HEK293 (cell line): ENCODE results near the gene TPRA1.

Experiments
- BCL11A ChIP-seq: fragments of 450-650 bp; formaldehyde crosslinking; IDR thresholded peaks from 2 replicates; pipeline ENCODE4 v1.5.1; 2016; ENCODE audit warnings: low read depth, missing biosample characterization, missing genetic modification characterization
- TF ChIP-seq, protein P1 (sequence below): fragments of 450-650 bp; formaldehyde crosslinking; IDR thresholded peaks from 2 replicates; pipeline ENCODE4 v1.5.1; 2016; ENCODE audit warnings: missing biosample characterization, missing genetic modification characterization
- TF ChIP-seq, protein P2 (sequence below): fragments of 450-650 bp; formaldehyde crosslinking; IDR thresholded peaks from 2 replicates; pipeline ENCODE4 v1.5.1; 2016; ENCODE audit warnings: missing biosample characterization, missing genetic modification characterization
- TF ChIP-seq, protein P3 (sequence below): fragments of 450-650 bp; formaldehyde crosslinking; IDR thresholded peaks from 2 replicates; pipeline ENCODE4 v1.5.1; 2016; ENCODE audit warnings: missing biosample characterization, missing genetic modification characterization

DNA sequence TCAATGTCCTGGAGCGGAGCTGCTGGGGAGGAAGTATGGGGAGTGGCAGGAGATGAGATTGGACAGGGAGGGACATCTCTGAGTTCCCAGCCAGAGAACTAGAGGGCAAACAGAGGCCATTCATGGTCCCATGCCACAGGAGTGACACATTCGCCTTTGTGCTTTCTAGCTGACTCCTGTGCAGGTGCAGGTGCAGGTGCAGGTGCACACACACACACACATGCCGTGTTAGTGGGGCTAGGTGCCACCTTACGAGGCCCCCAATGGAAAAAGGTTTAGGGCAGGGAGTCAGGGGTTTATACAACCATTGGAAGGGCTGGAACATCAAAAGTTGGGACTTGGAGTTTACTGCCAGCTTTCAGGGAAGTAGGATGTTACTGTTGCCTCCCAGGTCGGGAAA, 52.0 kb downstream of the TPRA1 start:
- TF ChIP-seq BCL11A (tag by site-specific recombination): no peak
- TF ChIP-seq, protein P1, sequence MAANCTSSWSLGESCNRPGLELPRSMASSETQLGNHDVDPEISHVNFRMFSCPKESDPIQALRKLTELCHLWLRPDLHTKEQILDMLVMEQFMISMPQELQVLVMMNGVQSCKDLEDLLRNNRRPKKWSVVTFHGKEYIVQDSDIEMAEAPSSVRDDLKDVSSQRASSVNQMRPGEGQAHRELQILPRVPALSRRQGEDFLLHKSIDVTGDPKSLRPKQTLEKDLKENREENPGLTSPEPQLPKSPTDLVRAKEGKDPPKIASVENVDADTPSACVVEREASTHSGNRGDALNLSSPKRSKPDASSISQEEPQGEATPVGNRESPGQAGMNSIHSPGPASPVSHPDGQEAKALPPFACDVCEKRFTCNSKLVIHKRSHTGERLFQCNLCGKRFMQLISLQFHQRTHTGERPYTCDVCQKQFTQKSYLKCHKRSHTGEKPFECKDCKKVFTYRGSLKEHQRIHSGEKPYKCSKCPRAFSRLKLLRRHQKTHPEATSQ (tag by site-specific recombination): no peak
- TF ChIP-seq, protein P2, sequence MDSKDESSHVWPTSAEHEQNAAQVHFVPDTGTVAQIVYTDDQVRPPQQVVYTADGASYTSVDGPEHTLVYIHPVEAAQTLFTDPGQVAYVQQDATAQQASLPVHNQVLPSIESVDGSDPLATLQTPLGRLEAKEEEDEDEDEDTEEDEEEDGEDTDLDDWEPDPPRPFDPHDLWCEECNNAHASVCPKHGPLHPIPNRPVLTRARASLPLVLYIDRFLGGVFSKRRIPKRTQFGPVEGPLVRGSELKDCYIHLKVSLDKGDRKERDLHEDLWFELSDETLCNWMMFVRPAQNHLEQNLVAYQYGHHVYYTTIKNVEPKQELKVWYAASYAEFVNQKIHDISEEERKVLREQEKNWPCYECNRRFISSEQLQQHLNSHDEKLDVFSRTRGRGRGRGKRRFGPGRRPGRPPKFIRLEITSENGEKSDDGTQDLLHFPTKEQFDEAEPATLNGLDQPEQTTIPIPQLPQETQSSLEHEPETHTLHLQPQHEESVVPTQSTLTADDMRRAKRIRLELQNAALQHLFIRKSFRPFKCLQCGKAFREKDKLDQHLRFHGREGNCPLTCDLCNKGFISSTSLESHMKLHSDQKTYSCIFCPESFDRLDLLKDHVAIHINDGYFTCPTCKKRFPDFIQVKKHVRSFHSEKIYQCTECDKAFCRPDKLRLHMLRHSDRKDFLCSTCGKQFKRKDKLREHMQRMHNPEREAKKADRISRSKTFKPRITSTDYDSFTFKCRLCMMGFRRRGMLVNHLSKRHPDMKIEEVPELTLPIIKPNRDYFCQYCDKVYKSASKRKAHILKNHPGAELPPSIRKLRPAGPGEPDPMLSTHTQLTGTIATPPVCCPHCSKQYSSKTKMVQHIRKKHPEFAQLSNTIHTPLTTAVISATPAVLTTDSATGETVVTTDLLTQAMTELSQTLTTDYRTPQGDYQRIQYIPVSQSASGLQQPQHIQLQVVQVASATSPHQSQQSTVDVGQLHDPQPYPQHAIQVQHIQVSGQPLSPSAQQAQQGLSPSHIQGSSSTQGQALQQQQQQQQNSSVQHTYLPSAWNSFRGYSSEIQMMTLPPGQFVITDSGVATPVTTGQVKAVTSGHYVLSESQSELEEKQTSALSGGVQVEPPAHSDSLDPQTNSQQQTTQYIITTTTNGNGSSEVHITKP (tag by site-specific recombination): no peak
- TF ChIP-seq, protein P3, sequence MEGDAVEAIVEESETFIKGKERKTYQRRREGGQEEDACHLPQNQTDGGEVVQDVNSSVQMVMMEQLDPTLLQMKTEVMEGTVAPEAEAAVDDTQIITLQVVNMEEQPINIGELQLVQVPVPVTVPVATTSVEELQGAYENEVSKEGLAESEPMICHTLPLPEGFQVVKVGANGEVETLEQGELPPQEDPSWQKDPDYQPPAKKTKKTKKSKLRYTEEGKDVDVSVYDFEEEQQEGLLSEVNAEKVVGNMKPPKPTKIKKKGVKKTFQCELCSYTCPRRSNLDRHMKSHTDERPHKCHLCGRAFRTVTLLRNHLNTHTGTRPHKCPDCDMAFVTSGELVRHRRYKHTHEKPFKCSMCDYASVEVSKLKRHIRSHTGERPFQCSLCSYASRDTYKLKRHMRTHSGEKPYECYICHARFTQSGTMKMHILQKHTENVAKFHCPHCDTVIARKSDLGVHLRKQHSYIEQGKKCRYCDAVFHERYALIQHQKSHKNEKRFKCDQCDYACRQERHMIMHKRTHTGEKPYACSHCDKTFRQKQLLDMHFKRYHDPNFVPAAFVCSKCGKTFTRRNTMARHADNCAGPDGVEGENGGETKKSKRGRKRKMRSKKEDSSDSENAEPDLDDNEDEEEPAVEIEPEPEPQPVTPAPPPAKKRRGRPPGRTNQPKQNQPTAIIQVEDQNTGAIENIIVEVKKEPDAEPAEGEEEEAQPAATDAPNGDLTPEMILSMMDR: no peak
